Ishikawa (cell line): ENCODE results near the gene RACGAP1.

ENCODE experiments used
- CEBPB ChIP-seq: IDR thresholded peaks from 2 replicates; pipeline ENCODE4 v1.6.1; 2012
- CREB1 ChIP-seq: IDR thresholded peaks from 2 replicates; pipeline ENCODE4 v1.6.1; 2012; ENCODE audit warnings: low read depth
- EGR1 ChIP-seq: IDR thresholded peaks from 2 replicates; pipeline ENCODE4 v1.6.1; 2012
- EP300 ChIP-seq: IDR thresholded peaks from 2 replicates; pipeline ENCODE4 v1.6.1; 2012; ENCODE audit warnings: borderline replicate concordance
- FOXM1 ChIP-seq: IDR thresholded peaks from 2 replicates; pipeline ENCODE4 v1.6.1; 2012; ENCODE audit warnings: low read depth, borderline replicate concordance
- NFIC ChIP-seq: IDR thresholded peaks from 2 replicates; pipeline ENCODE4 v1.6.1; 2012
- TAF1 ChIP-seq: IDR thresholded peaks from 2 replicates; pipeline ENCODE4 v1.6.1; 2012; ENCODE audit warnings: low read depth, mild to moderate bottlenecking
- TEAD4 ChIP-seq: IDR thresholded peaks from 2 replicates; pipeline ENCODE4 v1.6.1; 2012
- YY1 ChIP-seq: IDR thresholded peaks from 2 replicates; pipeline ENCODE4 v1.6.1; 2012; ENCODE audit warnings: low read depth
- ZBTB7A ChIP-seq: IDR thresholded peaks from 2 replicates; pipeline ENCODE4 v1.6.1; 2012; ENCODE audit warnings: low read depth
- TF ChIP-seq, protein P1 (sequence below): IDR thresholded peaks from 2 replicates; pipeline ENCODE4 v1.6.1; 2012; ENCODE audit warnings: low read depth, mild to moderate bottlenecking
- TF ChIP-seq, protein P2 (sequence below): IDR thresholded peaks from 2 replicates; pipeline ENCODE4 v1.6.1; 2012

DNA sequence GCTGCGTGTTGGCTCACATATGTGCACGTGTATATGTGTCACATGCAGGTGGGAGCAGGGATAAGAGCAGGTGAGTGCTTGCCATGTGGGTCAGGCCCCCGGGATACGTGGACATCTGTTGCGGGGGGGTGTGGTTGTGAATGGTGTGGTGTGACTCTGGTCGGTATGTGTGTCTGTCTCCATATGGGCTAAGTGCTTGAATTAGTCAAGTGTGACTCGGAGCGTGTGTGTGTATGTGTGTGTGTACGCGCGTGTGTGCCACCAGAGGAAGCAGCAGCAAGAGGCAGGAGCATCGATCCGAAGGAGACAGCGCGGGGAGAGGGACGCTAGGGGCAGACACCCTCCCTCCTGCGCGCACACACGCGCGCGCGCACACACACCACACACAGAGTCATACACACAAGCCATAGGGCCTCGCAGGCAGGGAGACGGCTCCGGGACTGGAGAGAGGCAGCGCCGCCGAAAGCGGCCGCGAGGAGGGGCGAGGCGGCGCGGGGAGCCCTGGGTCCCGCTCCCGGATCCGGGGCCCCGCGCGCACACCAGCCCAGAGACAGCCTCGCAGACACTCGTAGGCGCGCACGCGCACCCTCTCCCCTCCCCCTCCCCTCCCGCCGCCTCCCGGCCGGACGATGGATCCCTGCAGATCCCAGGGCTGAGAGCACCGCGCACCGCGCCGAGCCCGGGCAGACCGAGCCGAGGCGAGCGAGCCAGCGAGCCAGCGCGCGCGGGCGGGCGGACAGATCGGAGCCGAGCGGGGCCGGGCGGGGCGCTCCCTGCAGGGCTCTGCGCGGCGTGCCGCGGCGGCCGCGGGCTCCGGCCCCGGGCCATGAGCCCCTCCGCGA lies 31.9 kb upstream of the RACGAP1 start, which contains the start of gene ASIC1:
- no peak for TF ChIP-seq EGR1
- TF ChIP-seq YY1: no peak
- no peak for TF ChIP-seq EP300
- TF ChIP-seq, protein P1, sequence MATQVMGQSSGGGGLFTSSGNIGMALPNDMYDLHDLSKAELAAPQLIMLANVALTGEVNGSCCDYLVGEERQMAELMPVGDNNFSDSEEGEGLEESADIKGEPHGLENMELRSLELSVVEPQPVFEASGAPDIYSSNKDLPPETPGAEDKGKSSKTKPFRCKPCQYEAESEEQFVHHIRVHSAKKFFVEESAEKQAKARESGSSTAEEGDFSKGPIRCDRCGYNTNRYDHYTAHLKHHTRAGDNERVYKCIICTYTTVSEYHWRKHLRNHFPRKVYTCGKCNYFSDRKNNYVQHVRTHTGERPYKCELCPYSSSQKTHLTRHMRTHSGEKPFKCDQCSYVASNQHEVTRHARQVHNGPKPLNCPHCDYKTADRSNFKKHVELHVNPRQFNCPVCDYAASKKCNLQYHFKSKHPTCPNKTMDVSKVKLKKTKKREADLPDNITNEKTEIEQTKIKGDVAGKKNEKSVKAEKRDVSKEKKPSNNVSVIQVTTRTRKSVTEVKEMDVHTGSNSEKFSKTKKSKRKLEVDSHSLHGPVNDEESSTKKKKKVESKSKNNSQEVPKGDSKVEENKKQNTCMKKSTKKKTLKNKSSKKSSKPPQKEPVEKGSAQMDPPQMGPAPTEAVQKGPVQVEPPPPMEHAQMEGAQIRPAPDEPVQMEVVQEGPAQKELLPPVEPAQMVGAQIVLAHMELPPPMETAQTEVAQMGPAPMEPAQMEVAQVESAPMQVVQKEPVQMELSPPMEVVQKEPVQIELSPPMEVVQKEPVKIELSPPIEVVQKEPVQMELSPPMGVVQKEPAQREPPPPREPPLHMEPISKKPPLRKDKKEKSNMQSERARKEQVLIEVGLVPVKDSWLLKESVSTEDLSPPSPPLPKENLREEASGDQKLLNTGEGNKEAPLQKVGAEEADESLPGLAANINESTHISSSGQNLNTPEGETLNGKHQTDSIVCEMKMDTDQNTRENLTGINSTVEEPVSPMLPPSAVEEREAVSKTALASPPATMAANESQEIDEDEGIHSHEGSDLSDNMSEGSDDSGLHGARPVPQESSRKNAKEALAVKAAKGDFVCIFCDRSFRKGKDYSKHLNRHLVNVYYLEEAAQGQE: no peak
- no peak for TF ChIP-seq FOXM1
- TF ChIP-seq NFIC: no peak
- TF ChIP-seq CEBPB: no peak
- TF ChIP-seq CREB1: no peak
- peak; percentile 37; the same call in 1 of the 2 replicates for TF ChIP-seq TAF1
- TF ChIP-seq, protein P2, sequence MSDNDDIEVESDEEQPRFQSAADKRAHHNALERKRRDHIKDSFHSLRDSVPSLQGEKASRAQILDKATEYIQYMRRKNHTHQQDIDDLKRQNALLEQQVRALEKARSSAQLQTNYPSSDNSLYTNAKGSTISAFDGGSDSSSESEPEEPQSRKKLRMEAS: no peak; the same call in none of the 2 replicates
- no peak for TF ChIP-seq TEAD4
- TF ChIP-seq ZBTB7A: no peak
